GM13977 (cell line): ENCODE data around the gene ZSWIM6.
A peak's percentile ranks its signal among the peaks of the same experiment; 100 is the strongest.

ENCODE experiments used
- DNase-seq: peaks from one replicate; pipeline ENCODE4 v3.0.0; 2012; ENCODE audit warnings: low spot score
- CTCF ChIP-seq: IDR thresholded peaks from 2 replicates; pipeline ENCODE4 v1.5.1; 2012; ENCODE audit warnings: mild to moderate bottlenecking, control low read depth; ENCODE audit not compliant: insufficient read depth; ENCODE audit errors: extremely low read depth, missing control alignments
- in situ Hi-C: fragments of 300-500 bp; cut with MboI; formaldehyde crosslinking; loops from one replicate; pipeline ENCODE4 v1.12.0; 2022; ENCODE audit warnings: low sequenced_read_pairs, low pct_unique_long_range_greater_than_20kb, mixed read lengths, inconsistent platforms; ENCODE audit not compliant: unreplicated experiment

Gene ZSWIM6

DNA sequence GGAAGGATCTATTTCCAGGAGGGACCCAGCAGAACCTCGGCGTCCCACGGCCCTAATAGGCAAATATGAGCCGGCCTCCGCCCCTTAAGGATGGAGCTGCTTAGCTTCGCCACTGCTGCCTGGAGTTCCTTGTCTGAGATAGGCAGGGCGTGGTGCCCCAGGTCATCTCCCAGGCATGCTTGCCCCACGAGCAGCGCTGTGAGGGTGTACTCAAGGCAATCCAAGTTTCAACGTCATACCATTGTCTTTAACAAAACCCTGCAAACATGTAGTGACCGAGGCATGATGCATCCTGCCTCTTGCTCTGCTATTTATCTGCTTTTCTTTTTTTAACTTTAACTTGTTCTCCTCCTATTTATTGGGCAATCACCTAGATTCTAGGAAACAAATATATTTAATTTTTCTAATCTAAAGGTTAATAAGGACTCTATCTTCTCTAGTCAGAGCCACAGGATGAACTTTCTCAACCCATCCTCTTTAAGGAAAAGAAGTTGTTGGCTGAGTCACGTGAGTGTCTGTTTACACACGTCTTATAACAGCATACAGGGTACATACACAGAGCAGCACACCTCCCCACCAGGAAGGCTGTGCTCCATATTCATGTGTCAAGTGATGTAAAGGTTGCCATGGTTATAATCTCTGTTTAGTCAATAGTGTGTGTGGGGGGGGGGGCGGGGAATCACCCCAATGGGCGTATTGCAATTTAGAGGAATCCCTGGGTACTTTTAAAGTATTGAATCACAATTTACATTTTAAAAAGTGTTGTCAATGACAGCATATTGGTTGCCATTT is 27.3 kb upstream of the ZSWIM6 start:
- no peak for DNase-seq
- no peak for TF ChIP-seq CTCF
- in situ Hi-C loops, result no loop called here

DNA sequence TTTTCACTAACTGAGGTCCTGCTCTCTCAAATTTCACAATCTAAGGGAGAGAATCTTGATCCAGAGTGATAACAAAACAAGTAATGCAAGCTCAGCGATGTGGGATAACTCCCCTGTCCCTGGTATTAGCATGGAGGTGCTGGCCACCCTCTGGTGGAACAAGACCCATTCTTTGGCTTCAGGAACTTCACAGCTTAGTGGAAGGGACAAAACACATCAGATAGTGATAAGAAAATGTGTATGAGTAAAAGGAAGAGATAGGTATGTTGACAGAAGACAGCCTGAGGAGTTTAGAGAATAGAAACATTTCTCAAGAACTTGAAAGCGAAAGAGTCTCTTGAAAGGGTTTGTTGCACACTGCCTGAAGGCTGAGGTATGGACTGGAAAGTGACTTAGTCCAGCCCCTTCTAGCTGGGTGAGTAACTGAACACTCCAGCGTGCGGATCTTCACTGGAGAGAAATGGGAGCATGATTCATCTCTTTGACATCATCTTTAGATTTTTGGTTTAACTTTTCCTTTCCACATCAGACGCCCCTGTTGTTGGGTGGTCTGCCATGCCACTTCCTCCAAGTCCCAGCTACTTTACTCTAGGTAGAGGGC is 25.4 kb upstream of the ZSWIM6 start:
- DNase-seq, result peak; percentile 20
- in situ Hi-C loops, result no loop called here
- no peak for TF ChIP-seq CTCF

- in situ Hi-C loops, result no loop called here
- no peak for DNase-seq
- TF ChIP-seq CTCF, result no peak
Measured at GRCh38 chr5:61307191-61307590, 24.9 kb upstream of the ZSWIM6 start.

- no peak for TF ChIP-seq CTCF
- in situ Hi-C loops, result no loop called here
- no peak for DNase-seq
Measured at GRCh38 chr5:61307611-61308010, 24.4 kb upstream of the ZSWIM6 start.

DNA sequence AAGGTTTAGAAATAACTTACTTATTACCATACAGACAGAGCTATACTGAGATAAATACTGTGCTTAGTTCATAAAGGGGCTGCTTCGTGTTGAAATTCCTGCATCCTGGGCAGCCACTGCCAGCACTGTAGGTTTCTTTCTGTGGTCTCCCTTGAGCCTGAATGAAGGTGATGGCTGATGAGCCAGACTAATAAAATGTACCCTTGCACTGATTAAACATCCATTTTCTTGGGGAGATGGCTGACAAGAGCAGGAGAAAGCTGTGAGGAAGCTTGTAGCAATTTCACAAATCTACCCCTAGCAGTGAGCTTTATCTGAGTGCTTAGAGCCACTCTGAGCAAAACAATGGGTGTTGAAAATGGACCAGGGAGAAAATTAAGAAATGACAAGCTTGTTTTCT is 23.3 kb upstream of the ZSWIM6 start:
- no peak for TF ChIP-seq CTCF
- DNase-seq, result no peak
- in situ Hi-C loops, result no loop called here

GRCh38 chr5:61309115-61309514 is 22.9 kb upstream of the ZSWIM6 start:
- no peak for TF ChIP-seq CTCF
- DNase-seq, result no peak
- in situ Hi-C loops, result no loop called here
